ENCODE data around the gene MSI2.

Gene MSI2

DNA sequence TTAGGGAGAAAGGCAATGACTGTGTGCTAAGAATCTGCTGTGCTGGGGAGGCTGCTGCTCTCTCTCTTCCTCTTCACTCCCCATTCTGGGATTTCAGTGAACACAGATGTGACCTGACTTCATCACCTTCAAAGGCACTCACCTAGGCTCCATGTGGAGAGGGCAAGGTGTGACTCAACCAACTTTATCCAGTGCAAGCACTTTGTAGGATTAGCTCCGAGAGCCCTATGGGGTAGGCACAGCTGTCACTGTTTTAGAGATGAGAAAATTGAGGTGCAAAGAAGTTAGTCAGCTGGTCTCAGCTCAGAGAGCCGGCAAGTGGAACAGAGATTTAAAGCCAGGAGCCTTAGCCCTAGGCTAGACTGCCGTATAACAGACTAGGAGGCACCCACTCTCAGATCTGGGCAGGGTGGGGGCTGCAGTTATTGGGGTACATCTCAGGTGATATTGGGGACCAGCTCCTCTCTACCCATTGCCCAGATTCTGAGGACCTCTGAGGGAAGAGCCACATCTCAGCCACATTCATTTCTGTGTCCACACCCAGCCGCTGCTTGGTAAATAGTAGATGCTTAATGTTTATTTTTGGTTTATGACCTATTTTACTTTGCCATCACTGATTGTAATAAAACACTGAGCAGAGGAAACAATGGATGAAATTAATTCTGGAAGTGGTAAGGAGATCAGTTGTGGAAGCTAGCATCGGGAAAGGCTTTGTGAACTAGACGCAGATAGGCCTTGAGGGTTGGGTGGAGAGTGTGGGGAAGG, 350.0 kb downstream of the MSI2 start:
- POLR2A ChIA-PET = no interaction called here
- CTCF ChIA-PET = no interaction called here
- no peak for DNase-seq (ENCODE audit: extremely low spot score)
- TF ChIP-seq TARDBP (IDR thresholded peaks at IDR 0.05) (no peak), FOXK2 (IDR thresholded peaks at IDR 0.05) (no peak), FOXM1 (IDR thresholded peaks at IDR 0.05; ENCODE audit: borderline replicate concordance) (no peak), ZNF384 (IDR thresholded peaks at IDR 0.05) (no peak), SP1 (IDR thresholded peaks at IDR 0.05) (no peak), LEF1 (IDR thresholded peaks at IDR 0.05; ENCODE audit: borderline replicate concordance) (no peak), ELF4 (IDR thresholded peaks at IDR 0.05) (no peak), NFRKB (IDR thresholded peaks at IDR 0.05) (no peak), FOXA1 (IDR thresholded peaks at IDR 0.05) (no peak), L3MBTL2 (conservative IDR thresholded peaks at IDR 0.05) (no peak), SUZ12 (IDR thresholded peaks at IDR 0.05) (no peak), ARNT (IDR thresholded peaks at IDR 0.05) (no peak), HDGF (IDR thresholded peaks at IDR 0.05; ENCODE audit: borderline replicate concordance) (no peak), CTBP1 (IDR thresholded peaks at IDR 0.05; ENCODE audit: borderline replicate concordance) (no peak), BHLHE40 (IDR thresholded peaks at IDR 0.05; ENCODE audit: borderline replicate concordance) (no peak)
- TF ChIP-seq, protein P1, sequence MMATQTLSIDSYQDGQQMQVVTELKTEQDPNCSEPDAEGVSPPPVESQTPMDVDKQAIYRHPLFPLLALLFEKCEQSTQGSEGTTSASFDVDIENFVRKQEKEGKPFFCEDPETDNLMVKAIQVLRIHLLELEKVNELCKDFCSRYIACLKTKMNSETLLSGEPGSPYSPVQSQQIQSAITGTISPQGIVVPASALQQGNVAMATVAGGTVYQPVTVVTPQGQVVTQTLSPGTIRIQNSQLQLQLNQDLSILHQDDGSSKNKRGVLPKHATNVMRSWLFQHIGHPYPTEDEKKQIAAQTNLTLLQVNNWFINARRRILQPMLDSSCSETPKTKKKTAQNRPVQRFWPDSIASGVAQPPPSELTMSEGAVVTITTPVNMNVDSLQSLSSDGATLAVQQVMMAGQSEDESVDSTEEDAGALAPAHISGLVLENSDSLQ (IDR thresholded peaks at IDR 0.05) = no peak

DNA sequence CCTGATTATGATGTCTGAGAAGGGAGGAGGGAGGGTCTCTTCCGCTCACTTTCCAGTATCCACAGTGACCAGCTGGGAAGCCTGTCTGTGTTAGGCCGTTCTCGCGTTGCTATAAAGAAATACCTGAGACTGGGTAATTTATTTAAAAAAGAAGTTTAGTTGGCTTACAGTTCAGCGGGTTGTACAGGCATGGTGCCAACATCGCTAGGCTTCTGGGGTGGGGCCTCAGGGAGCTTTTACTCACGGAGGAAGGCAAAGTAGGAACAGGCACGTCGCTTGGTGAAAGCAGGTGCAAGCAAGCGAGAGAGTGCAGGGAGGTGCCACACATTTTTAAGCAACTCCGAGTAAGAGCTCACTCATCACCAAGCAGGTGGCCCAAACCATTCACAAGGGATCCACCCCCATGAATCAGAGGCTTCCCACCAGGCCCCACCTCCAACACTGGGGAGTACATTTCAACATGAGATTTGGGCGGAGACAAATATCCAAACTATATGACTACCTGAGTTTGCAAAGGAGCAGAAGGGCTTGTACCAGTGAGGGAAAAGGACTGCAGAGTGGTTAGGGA, 351.3 kb downstream of the MSI2 start:
- ChIA-PET POLR2A (no interaction called here), CTCF (no interaction called here)
- no peak for TF ChIP-seq SP1 (IDR thresholded peaks at IDR 0.05)
- no peak for TF ChIP-seq FOXM1 (IDR thresholded peaks at IDR 0.05; ENCODE audit: borderline replicate concordance)
- no peak for TF ChIP-seq ZNF384 (IDR thresholded peaks at IDR 0.05)
- TF ChIP-seq CTBP1 (IDR thresholded peaks at IDR 0.05; ENCODE audit: borderline replicate concordance) = no peak
- TF ChIP-seq, protein P1 (IDR thresholded peaks at IDR 0.05) = no peak
- no peak for TF ChIP-seq NFRKB (IDR thresholded peaks at IDR 0.05)
- TF ChIP-seq ELF4 (IDR thresholded peaks at IDR 0.05) = no peak
- no peak for TF ChIP-seq BHLHE40 (IDR thresholded peaks at IDR 0.05; ENCODE audit: borderline replicate concordance)
- TF ChIP-seq FOXA1 (IDR thresholded peaks at IDR 0.05) = no peak
- TF ChIP-seq FOXK2 (IDR thresholded peaks at IDR 0.05) = no peak
- TF ChIP-seq HDGF (IDR thresholded peaks at IDR 0.05; ENCODE audit: borderline replicate concordance) = no peak
- no peak for TF ChIP-seq LEF1 (IDR thresholded peaks at IDR 0.05; ENCODE audit: borderline replicate concordance)
- TF ChIP-seq ARNT (IDR thresholded peaks at IDR 0.05) = no peak
- no peak for TF ChIP-seq SUZ12 (IDR thresholded peaks at IDR 0.05)
- no peak for TF ChIP-seq TARDBP (IDR thresholded peaks at IDR 0.05)
- no peak for TF ChIP-seq L3MBTL2 (conservative IDR thresholded peaks at IDR 0.05)
- no peak for DNase-seq (ENCODE audit: extremely low spot score)

DNA sequence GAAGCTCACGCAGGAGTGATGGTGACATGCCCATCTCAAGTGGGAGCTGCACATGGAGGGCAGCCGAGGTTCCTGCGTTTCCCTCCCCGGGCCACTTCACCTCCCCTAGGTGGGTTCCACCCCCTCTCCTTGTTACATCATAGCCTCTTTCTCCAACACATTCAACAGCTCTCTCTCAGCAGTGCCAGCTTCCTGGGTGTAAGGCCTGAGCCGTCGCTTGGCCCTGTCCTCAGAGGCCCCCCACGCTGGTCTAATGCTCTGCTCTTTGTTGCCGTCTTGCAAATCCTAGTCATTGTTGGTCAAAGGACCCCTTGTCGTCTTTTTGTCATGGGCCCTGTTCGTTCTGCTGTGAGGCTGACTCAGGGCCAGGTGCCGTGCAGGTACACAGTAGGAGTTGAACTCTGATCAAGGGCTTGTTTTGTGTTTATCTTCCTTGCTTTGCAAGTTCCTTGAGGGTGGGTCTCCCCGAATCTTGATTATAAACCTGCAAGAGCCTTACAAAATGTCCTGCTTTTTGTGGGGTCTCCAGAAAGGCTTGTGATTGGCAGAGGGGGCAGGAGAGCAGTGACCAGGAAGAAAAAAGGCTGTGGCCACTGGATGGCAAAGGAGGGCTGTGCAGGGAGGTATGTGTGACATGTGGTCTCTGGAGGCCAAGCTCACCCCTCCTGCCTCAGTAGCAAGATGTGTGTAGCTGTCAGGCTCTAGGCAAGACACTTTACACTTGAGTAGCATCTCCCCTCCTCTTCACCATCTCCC, 352.2 kb downstream of the MSI2 start:
- no peak for DNase-seq (ENCODE audit: extremely low spot score)
- TF ChIP-seq L3MBTL2 (conservative IDR thresholded peaks at IDR 0.05) (no peak), SUZ12 (IDR thresholded peaks at IDR 0.05) (no peak), FOXM1 (IDR thresholded peaks at IDR 0.05; ENCODE audit: borderline replicate concordance) (no peak), FOXA1 (IDR thresholded peaks at IDR 0.05) (no peak), CTBP1 (IDR thresholded peaks at IDR 0.05; ENCODE audit: borderline replicate concordance) (no peak), SP1 (IDR thresholded peaks at IDR 0.05) (no peak), TARDBP (IDR thresholded peaks at IDR 0.05) (no peak), FOXK2 (IDR thresholded peaks at IDR 0.05) (no peak), ARNT (IDR thresholded peaks at IDR 0.05) (no peak), HDGF (IDR thresholded peaks at IDR 0.05; ENCODE audit: borderline replicate concordance) (no peak), BHLHE40 (IDR thresholded peaks at IDR 0.05; ENCODE audit: borderline replicate concordance) (no peak), ELF4 (IDR thresholded peaks at IDR 0.05) (no peak), LEF1 (IDR thresholded peaks at IDR 0.05; ENCODE audit: borderline replicate concordance) (no peak), ZNF384 (IDR thresholded peaks at IDR 0.05) (no peak), NFRKB (IDR thresholded peaks at IDR 0.05) (no peak)
- TF ChIP-seq, protein P1 (IDR thresholded peaks at IDR 0.05) = no peak
- ChIA-PET POLR2A (no interaction called here), CTCF (no interaction called here)

DNA sequence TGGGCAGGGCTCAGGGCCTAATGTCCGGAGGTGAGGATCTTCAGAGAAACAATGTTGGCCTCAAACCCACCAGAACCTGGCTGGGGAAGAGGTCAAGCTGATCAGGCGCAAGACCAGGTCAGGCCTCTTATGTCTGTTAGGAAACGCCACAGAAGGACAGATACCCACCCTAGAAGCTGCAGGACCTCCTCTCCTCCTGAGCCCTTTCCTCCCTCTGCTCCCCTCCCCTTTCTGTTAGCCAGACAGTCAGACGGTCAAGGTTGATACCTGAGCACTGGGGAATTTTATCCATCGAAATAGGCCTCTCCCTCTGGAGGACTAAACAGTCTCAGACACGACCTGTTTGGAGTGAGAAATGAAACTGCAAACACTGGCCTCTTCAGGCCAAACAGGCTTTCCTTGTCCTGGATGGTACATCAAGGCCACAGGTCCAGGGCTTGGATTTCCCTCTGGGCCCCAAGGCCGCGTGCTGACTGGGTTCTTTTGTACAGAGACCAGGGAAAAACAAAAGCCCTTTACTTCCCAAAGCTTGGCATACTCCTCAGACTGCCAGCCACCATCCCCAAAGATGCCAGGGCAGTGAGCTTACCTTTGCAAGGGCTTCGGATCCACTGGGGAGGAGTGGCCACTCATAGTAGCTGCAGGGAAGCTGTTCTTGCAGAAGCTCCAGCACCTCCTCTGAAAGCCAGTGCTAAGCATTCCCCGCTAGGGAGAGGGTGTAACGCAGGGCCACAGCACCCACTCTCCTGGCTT, 353.0 kb downstream of the MSI2 start:
- POLR2A ChIA-PET = no interaction called here
- CTCF ChIA-PET = no interaction called here
- no peak for DNase-seq (ENCODE audit: extremely low spot score)
- TF ChIP-seq ARNT (IDR thresholded peaks at IDR 0.05) = no peak
- TF ChIP-seq HDGF (IDR thresholded peaks at IDR 0.05; ENCODE audit: borderline replicate concordance) = no peak
- no peak for TF ChIP-seq FOXM1 (IDR thresholded peaks at IDR 0.05; ENCODE audit: borderline replicate concordance)
- TF ChIP-seq SP1 (IDR thresholded peaks at IDR 0.05) = no peak
- no peak for TF ChIP-seq FOXK2 (IDR thresholded peaks at IDR 0.05)
- TF ChIP-seq BHLHE40 (IDR thresholded peaks at IDR 0.05; ENCODE audit: borderline replicate concordance) = no peak
- no peak for TF ChIP-seq NFRKB (IDR thresholded peaks at IDR 0.05)
- TF ChIP-seq CTBP1 (IDR thresholded peaks at IDR 0.05; ENCODE audit: borderline replicate concordance) = no peak

DNA sequence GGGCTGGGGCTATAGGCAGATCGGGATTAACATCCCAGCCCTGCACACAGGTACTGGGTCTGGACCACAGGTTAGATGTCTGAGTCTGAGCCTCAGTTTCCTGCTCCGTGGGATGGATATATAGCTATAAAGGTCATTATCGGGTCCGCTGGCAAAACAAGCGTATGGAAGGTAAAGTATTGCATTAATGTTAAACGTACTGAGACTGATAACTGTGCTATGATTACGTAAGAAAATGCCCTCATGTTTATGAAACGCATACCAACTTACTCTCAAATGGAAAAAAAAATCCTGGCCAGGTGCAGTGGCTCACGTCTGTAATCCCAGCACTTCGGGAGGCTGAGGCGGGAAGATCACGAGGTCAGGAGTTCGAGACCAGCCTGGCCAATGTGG, 353.6 kb downstream of the MSI2 start:
- ChIA-PET POLR2A (no interaction called here), CTCF (no interaction called here)
- DNase-seq (ENCODE audit: extremely low spot score) = no peak
- no peak for TF ChIP-seq L3MBTL2 (conservative IDR thresholded peaks at IDR 0.05)
- TF ChIP-seq LEF1 (IDR thresholded peaks at IDR 0.05; ENCODE audit: borderline replicate concordance) = no peak
- no peak for TF ChIP-seq FOXA1 (IDR thresholded peaks at IDR 0.05)
- no peak for TF ChIP-seq NFRKB (IDR thresholded peaks at IDR 0.05)
- TF ChIP-seq ARNT (IDR thresholded peaks at IDR 0.05) = no peak
- TF ChIP-seq CTBP1 (IDR thresholded peaks at IDR 0.05; ENCODE audit: borderline replicate concordance) = no peak
- no peak for TF ChIP-seq FOXK2 (IDR thresholded peaks at IDR 0.05)
- no peak for TF ChIP-seq FOXM1 (IDR thresholded peaks at IDR 0.05; ENCODE audit: borderline replicate concordance)
- TF ChIP-seq HDGF (IDR thresholded peaks at IDR 0.05; ENCODE audit: borderline replicate concordance) = no peak
- no peak for TF ChIP-seq BHLHE40 (IDR thresholded peaks at IDR 0.05; ENCODE audit: borderline replicate concordance)
- no peak for TF ChIP-seq SP1 (IDR thresholded peaks at IDR 0.05)
- no peak for TF ChIP-seq ZNF384 (IDR thresholded peaks at IDR 0.05)
- TF ChIP-seq, protein P1 (IDR thresholded peaks at IDR 0.05) = no peak
- TF ChIP-seq TARDBP (IDR thresholded peaks at IDR 0.05) = no peak
- no peak for TF ChIP-seq ELF4 (IDR thresholded peaks at IDR 0.05)
- no peak for TF ChIP-seq SUZ12 (IDR thresholded peaks at IDR 0.05)

Data from HEK293T (cell line).